ENCODE results near the gene HES3.
"Not testable (repeated sequence)": the region's sequence is repeated elsewhere in the genome, so short reads cannot be mapped to it uniquely, and the experiment has no call there.

Gene HES3

GRCh38 chr1:6211731-6212130, 32.2 kb upstream of the HES3 start:
- no peak overlapping the region for H3K27ac ChIP-seq (ENCODE audit: low read length)
- TF ChIP-seq, protein P1, sequence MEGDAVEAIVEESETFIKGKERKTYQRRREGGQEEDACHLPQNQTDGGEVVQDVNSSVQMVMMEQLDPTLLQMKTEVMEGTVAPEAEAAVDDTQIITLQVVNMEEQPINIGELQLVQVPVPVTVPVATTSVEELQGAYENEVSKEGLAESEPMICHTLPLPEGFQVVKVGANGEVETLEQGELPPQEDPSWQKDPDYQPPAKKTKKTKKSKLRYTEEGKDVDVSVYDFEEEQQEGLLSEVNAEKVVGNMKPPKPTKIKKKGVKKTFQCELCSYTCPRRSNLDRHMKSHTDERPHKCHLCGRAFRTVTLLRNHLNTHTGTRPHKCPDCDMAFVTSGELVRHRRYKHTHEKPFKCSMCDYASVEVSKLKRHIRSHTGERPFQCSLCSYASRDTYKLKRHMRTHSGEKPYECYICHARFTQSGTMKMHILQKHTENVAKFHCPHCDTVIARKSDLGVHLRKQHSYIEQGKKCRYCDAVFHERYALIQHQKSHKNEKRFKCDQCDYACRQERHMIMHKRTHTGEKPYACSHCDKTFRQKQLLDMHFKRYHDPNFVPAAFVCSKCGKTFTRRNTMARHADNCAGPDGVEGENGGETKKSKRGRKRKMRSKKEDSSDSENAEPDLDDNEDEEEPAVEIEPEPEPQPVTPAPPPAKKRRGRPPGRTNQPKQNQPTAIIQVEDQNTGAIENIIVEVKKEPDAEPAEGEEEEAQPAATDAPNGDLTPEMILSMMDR (IDR thresholded peaks at IDR 0.05; ENCODE audit: low read depth, low read length), result no peak
- TF ChIP-seq EZH2phosphoT487 (IDR thresholded peaks at IDR 0.05; ENCODE audit: low read depth), result no peak

DNA sequence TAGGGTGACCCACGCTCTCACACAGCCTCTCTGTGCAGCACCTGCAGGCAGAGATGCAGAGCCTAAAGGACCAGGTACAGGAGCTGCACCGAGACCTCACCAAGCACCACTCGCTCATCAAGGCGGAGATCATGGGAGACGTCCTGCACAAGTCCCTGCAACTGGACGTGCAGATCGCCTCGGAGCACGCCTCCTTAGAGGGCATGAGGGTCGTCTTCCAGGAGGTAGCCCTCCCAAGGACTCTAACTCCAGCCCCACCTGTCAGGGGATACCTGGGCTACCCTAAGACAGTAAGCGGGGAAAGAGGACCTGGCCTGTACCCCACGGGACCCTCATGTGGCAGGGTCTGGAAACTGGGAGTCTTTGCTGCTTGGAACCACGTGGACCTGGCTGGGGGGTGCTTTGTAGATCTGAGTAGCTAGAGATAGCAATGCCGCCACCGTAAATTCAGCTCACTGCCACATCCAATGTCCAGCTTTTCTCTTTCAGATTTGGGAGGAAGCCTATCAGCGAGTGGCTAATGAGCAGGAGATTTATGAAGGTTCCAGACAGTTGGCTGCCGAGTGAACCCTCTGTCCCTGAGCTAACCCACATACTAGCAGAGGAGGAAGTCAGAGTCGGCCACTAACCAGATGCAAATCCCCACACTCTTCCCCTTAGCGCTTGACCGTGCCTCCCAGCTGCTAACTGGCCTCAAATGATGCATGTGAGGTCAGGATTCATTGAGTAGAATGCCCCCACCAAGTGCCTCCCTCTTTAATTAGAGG, 31.6 kb upstream of the HES3 start:
- Histone ChIP-seq H3K4me2 (ENCODE audit: low read length) (peak overlapping the region; percentile 26), H2AFZ (ENCODE audit: low read depth, low read length) (no peak overlapping the region), H3K4me3 (ENCODE audit: low read length) (no peak overlapping the region), H3K9ac (ENCODE audit: low read length) (no peak overlapping the region), H3K9me3 (ENCODE audit: insufficient read depth, low read length) (no peaks in the 10 kb centered on the region), H3K79me2 (ENCODE audit: low read length) (no peaks in the 10 kb centered on the region), H4K20me1 (ENCODE audit: insufficient read depth, low read length) (no peaks in the 10 kb centered on the region), H3K4me1 (ENCODE audit: low read length) (peaks cover 8% of the 10 kb centered on the region), H3K36me3 (replicated peaks; ENCODE audit: low read depth, low read length) (no peaks in the 10 kb centered on the region), H3K27me3 (ENCODE audit: low read depth, low read length) (no peaks in the 10 kb centered on the region), H3K27ac (ENCODE audit: low read length) (no peak overlapping the region)
- TF ChIP-seq, protein P1 (IDR thresholded peaks at IDR 0.05; ENCODE audit: low read depth, low read length), result no peak
- TF ChIP-seq EZH2phosphoT487 (IDR thresholded peaks at IDR 0.05; ENCODE audit: low read depth), result no peak

More at GRCh38 chr1:6211731-6212130, 32.2 kb upstream of the HES3 start:
- Histone ChIP-seq H4K20me1 (ENCODE audit: insufficient read depth, low read length) (no peaks in the 10 kb centered on the region), H3K4me1 (ENCODE audit: low read length) (peaks cover 8% of the 10 kb centered on the region), H3K9me3 (ENCODE audit: insufficient read depth, low read length) (no peaks in the 10 kb centered on the region), H2AFZ (ENCODE audit: low read depth, low read length) (no peak overlapping the region), H3K27me3 (ENCODE audit: low read depth, low read length) (no peaks in the 10 kb centered on the region), H3K4me3 (ENCODE audit: low read length) (no peak overlapping the region), H3K4me2 (ENCODE audit: low read length) (no peak overlapping the region), H3K79me2 (ENCODE audit: low read length) (no peaks in the 10 kb centered on the region), H3K36me3 (replicated peaks; ENCODE audit: low read depth, low read length) (no peaks in the 10 kb centered on the region), H3K9ac (ENCODE audit: low read length) (no peak overlapping the region)

- H3K36me3 ChIP-seq (replicated peaks; ENCODE audit: low read depth, low read length), result no peaks in the 10 kb centered on the region
- no peaks in the 10 kb centered on the region for H4K20me1 ChIP-seq (ENCODE audit: insufficient read depth, low read length)
- H3K9me3 ChIP-seq (ENCODE audit: insufficient read depth, low read length), result no peaks in the 10 kb centered on the region
- no peak overlapping the region for H2AFZ ChIP-seq (ENCODE audit: low read depth, low read length)
- H3K4me1 ChIP-seq (ENCODE audit: low read length), result peaks cover 5% of the 10 kb centered on the region; the same call in 1 of the 2 replicates
- no peaks in the 10 kb centered on the region for H3K79me2 ChIP-seq (ENCODE audit: low read length)
- TF ChIP-seq, protein P1 (IDR thresholded peaks at IDR 0.05; ENCODE audit: low read depth, low read length), result no peak
- TF ChIP-seq EZH2phosphoT487 (IDR thresholded peaks at IDR 0.05; ENCODE audit: low read depth), result no peak
- no peak overlapping the region for H3K4me2 ChIP-seq (ENCODE audit: low read length)
- no peak overlapping the region for H3K27ac ChIP-seq (ENCODE audit: low read length)
- no peaks in the 10 kb centered on the region for H3K27me3 ChIP-seq (ENCODE audit: low read depth, low read length)
- H3K4me3 ChIP-seq (ENCODE audit: low read length), result no peak overlapping the region
- no peak overlapping the region for H3K9ac ChIP-seq (ENCODE audit: low read length)
Observed at GRCh38 chr1:6218375-6219164, 25.4 kb upstream of the HES3 start.

DNA sequence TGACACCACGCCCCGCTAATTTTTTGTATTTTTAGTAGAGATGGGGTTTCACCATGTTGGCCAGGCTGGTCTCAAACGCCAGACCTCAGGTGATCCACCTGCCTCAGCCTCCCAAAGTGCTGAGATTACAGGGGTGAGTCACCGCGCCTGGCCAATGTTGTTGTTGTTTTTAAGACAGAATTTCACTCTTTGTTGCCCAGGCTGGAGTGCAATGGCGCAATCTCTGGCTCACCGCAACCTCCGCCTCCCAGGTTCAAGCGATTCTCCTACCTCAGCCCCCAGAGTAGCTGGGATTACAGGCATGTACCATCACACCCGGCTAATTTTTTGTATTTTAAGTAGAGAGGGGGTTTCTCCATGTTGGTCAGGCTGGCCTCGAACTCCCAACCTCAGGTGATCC, 24.3 kb upstream of the HES3 start:
- not testable (repeated sequence) for H3K9me3 ChIP-seq (ENCODE audit: insufficient read depth, low read length); H3K4me2 ChIP-seq (ENCODE audit: low read length); H3K36me3 ChIP-seq (replicated peaks; ENCODE audit: low read depth, low read length); H3K79me2 ChIP-seq (ENCODE audit: low read length); H3K4me1 ChIP-seq (ENCODE audit: low read length); H3K27me3 ChIP-seq (ENCODE audit: low read depth, low read length); H4K20me1 ChIP-seq (ENCODE audit: insufficient read depth, low read length); H3K27ac ChIP-seq (ENCODE audit: low read length); H3K9ac ChIP-seq (ENCODE audit: low read length); H2AFZ ChIP-seq (ENCODE audit: low read depth, low read length); H3K4me3 ChIP-seq (ENCODE audit: low read length)

Measured in OCI-LY3 (cell line).